Subcutaneous abdominal adipose tissue (tissue), 5 donors: Measurements from ENCODE around the gene INPP5A.
"Not testable (repeated sequence)": the region's sequence is repeated elsewhere in the genome, so short reads cannot be mapped to it uniquely, and the experiment has no call there.

Experiments
- H3K27ac ChIP-seq: one replicate; pipeline ENCODE4 v1.7.0; 2013; ENCODE audit warnings: low read depth, mild to moderate bottlenecking, inconsistent platforms, low read length, moderate library complexity
- H3K27me3 ChIP-seq, 5 donors: one replicate each; pipeline ENCODE4 v1.7.0; 2013; ENCODE audit warnings: low read length in 5 of 5, inconsistent platforms in 1 of 5; ENCODE audit not compliant: control insufficient read depth in 5 of 5, insufficient read depth in 4 of 5
- H3K36me3 ChIP-seq, 5 donors: one replicate each; pipeline ENCODE4 v1.7.0; 2013; ENCODE audit warnings: low read length in 5 of 5; ENCODE audit not compliant: control insufficient read depth in 5 of 5, insufficient read depth in 5 of 5
- H3K4me1 ChIP-seq, 5 donors: one replicate each; pipeline ENCODE4 v1.7.0; 2013; ENCODE audit warnings: low read length in 5 of 5, mild to moderate bottlenecking in 3 of 5, moderate library complexity in 1 of 5; ENCODE audit not compliant: control insufficient read depth in 5 of 5, insufficient read depth in 5 of 5
- H3K4me3 ChIP-seq, 5 donors: one replicate each; pipeline ENCODE4 v1.7.0; 2013; ENCODE audit warnings: low read length in 5 of 5, low read depth in 1 of 5
- H3K9ac ChIP-seq, 5 donors: one replicate each; pipeline ENCODE4 v1.7.0; 2013; ENCODE audit warnings: low read length in 5 of 5, mild to moderate bottlenecking in 4 of 5, moderate library complexity in 3 of 5
- H3K9me3 ChIP-seq, 5 donors: one replicate each; pipeline ENCODE4 v1.7.0; 2013; ENCODE audit warnings: low read length in 5 of 5; ENCODE audit not compliant: control insufficient read depth in 5 of 5
- donor health status: healthy.
- donor health status: healthy.
- donor health status: healthy.
- donor health status: healthy.
- donor health status: healthy.

The INPP5A gene

DNA sequence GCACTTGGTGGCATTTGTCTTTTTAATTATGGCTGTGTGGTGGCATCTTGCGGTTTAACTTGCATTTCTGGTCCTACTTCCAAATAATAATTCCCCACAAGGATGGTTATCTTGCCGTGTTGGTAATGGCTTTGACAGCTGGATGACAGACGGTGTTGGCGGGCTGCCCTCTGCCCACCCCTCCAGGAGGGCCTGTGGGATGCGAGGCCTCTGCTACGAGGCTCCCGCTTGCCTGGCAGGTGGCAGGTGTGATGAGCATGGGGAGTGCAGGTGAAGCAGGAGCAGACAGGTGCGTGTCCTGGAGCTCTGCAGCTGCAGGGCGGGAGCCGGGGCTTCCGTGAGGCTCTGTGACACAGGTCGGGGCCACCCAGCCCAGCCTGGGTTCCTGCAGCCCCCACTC, 11.8 kb downstream of the INPP5A start:
- no peak overlapping the region for H3K9ac ChIP-seq
- no peak overlapping the region for H3K4me3 ChIP-seq
- no peaks in the 10 kb centered on the region for H3K9me3 ChIP-seq
- H3K27ac ChIP-seq = no peak overlapping the region
- no peaks in the 10 kb centered on the region for H3K36me3 ChIP-seq
- H3K27me3 ChIP-seq = no peaks in the 10 kb centered on the region
- H3K4me1 ChIP-seq = peaks cover 2 to 36% (median 21%) of the 10 kb centered on the region in 5 donors

DNA sequence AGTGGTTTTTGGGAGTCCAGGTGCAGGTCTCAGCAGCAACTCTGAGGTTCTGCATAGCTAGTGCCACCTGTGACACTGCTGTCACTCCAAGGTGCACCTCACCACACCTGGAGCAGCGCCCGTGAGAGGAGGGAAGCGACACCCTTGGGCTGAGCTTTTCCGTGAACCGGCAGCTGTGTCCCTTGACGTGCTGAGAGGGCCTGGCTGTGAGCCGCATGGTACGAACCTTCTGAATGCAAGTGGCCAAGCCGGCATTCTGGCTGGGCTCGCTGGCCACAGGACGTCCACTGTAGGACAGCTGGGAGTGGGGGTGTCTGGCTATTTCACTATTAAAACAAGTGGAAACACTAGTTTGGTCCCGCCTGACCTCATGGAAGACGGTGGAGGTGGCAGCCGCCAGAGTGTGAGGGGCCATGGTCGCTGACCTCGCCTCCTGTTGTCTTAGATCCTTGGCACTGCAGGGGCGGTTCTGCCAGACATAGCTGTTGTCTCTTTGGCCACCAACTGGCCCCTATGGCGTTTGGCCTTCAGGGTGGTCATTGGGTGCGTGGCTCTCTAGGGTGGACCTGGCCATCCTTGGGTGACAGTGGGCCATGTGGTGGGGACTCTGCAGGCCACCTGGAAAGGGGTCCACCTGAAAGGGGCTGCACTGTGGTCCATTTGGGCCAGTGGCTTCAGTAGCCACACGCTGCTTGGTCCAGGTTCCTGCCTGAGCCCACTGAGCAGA, 12.9 kb downstream of the INPP5A start:
- Histone ChIP-seq H3K4me3 (no peak overlapping the region), H3K9me3 (no peaks in the 10 kb centered on the region), H3K27me3 (no peaks in the 10 kb centered on the region), H3K9ac (no peak overlapping the region), H3K36me3 (no peaks in the 10 kb centered on the region), H3K27ac (no peak overlapping the region), H3K4me1 (peaks cover 0 to 40% (median 25%) of the 10 kb centered on the region in 5 donors)

DNA sequence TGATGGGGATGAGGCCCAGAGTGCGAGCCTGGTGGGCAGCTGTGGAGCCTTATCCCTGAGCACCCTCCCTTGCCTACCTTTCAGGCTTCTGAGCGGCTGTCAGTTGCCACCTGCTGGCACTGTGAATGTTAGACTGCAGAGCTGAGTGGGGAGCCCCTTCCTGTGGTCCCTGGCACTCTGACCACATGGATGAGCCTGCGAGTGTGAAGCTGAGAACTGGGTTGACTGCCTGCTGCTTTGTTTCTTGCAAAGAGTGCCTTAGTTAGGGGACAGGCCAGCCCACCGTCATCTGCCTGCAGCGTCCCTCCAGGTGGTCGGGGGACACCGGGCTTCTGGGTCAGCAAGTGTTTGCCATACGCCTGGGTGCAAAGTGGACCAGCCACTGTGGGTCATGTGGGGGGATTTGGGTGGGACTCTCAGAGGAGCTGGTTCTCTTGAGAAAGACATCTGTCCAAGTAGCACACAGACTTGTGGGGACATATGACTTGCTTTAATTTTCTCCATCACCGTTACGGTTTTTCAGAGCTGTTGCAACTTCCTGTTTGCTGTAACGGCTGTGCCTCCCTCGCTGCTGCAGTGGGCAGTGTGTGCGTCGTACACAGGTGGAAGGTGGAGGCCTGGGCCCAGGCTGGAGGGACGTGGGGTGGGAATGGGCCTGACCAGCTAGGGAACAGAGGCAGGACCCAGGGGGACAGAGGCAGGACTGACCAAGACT, 13.7 kb downstream of the INPP5A start:
- Histone ChIP-seq H3K4me3 (no peak overlapping the region), H3K4me1 (peaks cover 0 to 42% (median 25%) of the 10 kb centered on the region in 5 donors), H3K9me3 (no peaks in the 10 kb centered on the region), H3K36me3 (peaks cover 0 to 3% (median 1%) of the 10 kb centered on the region in 5 donors), H3K9ac (no peak overlapping the region), H3K27ac (no peak overlapping the region), H3K27me3 (no peaks in the 10 kb centered on the region)

DNA sequence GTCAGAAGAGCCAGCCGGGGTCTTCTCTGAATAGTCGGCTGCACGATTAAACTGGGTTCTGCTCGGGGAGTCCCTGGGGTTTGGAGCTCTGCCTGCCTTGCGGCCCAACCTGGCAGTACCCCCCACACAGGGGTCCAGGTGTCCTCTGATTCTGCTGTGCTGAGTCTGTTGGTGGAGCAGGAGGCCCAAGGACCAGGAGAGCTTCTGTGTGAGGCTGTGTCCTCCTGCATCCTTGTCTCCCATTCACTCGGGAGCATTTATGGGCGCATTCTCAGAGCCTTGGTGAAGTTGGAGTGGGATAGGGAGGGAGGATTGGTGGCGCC, 14.2 kb downstream of the INPP5A start:
- Histone ChIP-seq H3K4me1 (peaks cover 0 to 37% (median 23%) of the 10 kb centered on the region in 5 donors), H3K27me3 (no peaks in the 10 kb centered on the region), H3K4me3 (no peak overlapping the region), H3K27ac (no peak overlapping the region), H3K9me3 (no peaks in the 10 kb centered on the region), H3K36me3 (peaks cover 0 to 6% (median 3%) of the 10 kb centered on the region in 5 donors), H3K9ac (no peak overlapping the region)

DNA sequence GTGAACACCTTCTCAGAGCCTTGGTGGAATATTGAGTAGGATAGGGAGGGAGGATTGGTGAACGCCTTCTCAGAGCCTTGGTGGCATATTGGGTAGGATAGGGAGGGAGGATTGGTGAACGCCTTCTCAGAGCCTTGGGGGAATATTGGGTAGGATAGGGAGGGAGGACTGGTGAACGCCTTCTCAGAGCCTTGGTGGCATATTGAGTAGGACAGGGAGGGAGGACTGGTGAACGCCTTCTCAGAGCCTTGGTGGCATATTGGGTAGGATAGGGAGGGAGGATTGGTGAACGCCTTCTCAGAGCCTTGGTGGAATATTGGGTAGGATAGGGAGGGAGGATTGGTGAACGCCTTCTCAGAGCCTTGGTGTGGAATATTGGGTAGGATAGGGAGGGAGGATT, 15.0 kb downstream of the INPP5A start:
- H3K27me3 ChIP-seq, H3K9ac ChIP-seq, H3K4me3 ChIP-seq, H3K27ac ChIP-seq, H3K36me3 ChIP-seq, H3K9me3 ChIP-seq: not testable (repeated sequence)
- H3K4me1 ChIP-seq = peaks cover 0 to 31% (median 19%) of the 10 kb centered on the region in 5 donors

DNA sequence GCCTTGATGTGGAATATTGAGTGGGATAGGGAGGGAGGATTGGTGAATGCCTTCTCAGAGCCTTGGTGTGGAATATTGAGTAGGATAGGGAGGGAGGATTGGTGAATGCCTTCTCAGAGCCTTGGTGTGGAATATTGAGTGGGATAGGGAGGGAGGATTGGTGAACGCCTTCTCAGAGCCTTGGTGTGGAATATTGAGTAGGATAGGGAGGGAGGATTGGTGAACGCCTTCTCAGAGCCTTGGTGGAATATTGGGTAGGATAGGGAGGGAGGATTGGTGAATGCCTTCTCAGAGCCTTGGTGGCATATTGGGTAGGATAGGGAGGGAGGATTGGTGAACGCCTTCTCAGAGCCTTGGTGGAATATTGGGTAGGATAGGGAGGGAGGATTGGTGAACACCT, 16.0 kb downstream of the INPP5A start:
- not testable (repeated sequence) for H3K4me3 ChIP-seq, H3K36me3 ChIP-seq, H3K9ac ChIP-seq, H3K9me3 ChIP-seq, H3K27me3 ChIP-seq, H3K27ac ChIP-seq
- H3K4me1 ChIP-seq = peaks cover 0 to 31% (median 19%) of the 10 kb centered on the region in 5 donors

DNA sequence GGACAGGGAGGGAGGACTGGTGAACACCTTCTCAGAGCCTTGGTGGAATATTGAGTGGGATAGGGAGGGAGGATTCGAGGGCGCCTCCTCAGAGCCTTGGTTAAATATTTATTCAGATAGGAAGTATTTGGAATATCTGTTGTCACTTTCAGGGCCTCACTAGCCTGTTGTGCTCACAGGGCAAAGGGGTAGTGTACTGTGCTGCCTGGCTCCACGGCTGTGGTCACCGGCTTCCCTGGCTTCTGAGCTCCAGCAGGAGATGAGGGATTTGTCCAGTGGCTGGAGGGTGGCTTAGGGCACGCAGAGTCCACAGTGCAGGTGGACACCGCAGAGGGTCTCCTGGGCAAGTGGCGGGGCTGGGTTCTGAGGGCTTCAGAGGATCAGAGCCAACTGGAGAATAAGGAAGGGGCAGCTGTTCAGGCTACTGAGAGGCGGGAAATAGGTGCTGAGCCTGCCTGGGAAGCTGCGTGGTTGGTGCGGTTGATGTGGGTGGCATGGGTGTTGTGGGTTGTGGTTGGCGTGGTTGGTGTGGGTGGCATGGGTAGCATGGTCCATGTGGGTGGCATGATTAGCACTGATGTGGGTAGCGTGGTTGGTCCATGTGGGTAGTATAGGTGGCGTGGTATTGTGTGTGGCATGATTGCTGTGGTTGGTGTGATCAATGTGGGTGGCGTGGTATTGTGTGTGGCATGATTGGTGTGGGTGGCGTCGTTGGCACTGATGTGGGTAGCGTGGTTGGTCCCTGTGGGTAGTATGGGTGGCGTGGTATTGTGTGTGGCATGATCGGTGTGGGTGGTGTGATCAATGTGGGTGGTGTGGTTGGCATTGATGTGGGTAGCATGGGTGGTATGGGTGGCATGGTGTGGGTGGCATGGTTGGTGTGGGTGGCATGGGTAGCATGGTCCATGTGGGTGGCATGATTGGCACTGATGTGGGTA, 16.7 kb downstream of the INPP5A start:
- Histone ChIP-seq H3K27me3 (no peaks in the 10 kb centered on the region), H3K27ac (no peak overlapping the region), H3K9me3 (no peaks in the 10 kb centered on the region), H3K9ac (no peak overlapping the region), H3K36me3 (peaks cover 0 to 6% (median 3%) of the 10 kb centered on the region in 5 donors), H3K4me1 (peaks cover 0 to 31% (median 19%) of the 10 kb centered on the region in 5 donors), H3K4me3 (no peak overlapping the region)

DNA sequence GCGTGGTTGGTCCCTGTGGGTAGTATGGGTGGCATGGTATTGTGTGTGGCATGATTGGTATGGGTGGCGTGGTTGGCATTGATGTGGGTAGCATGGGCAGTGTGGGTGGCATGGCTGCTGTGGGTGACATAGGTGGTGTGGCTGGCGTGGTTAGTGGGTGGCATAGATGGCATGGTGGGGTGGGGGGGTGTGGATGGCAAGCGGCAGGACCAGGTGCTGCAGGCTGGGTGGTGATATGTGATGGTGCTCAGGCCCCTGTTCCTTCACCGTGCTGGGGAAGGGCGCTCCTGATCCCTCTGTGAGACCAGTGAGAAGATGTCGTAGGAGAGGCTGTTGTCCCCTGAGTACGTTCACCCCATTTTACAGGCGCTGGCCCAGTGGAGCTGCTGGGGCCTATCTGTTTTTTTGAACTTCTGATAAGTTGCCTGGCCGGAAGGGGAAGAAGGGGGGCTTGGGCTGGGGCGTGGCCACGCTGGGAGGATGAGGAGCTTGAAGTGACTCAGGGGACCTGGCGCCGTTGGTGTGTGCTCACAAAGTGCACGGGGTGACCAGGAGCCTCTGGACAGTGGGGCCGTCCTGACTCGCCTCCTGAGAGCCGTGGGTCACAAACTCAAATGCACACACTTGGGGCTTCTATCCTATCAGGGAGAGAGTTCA, 17.5 kb downstream of the INPP5A start:
- peaks cover 0 to 35% (median 20%) of the 10 kb centered on the region in 5 donors for H3K4me1 ChIP-seq
- H3K9ac ChIP-seq = no peak overlapping the region
- H3K4me3 ChIP-seq = no peak overlapping the region
- no peaks in the 10 kb centered on the region for H3K9me3 ChIP-seq
- H3K27ac ChIP-seq = no peak overlapping the region
- H3K36me3 ChIP-seq = peaks cover 0 to 6% (median 3%) of the 10 kb centered on the region in 5 donors
- H3K27me3 ChIP-seq = no peaks in the 10 kb centered on the region

DNA sequence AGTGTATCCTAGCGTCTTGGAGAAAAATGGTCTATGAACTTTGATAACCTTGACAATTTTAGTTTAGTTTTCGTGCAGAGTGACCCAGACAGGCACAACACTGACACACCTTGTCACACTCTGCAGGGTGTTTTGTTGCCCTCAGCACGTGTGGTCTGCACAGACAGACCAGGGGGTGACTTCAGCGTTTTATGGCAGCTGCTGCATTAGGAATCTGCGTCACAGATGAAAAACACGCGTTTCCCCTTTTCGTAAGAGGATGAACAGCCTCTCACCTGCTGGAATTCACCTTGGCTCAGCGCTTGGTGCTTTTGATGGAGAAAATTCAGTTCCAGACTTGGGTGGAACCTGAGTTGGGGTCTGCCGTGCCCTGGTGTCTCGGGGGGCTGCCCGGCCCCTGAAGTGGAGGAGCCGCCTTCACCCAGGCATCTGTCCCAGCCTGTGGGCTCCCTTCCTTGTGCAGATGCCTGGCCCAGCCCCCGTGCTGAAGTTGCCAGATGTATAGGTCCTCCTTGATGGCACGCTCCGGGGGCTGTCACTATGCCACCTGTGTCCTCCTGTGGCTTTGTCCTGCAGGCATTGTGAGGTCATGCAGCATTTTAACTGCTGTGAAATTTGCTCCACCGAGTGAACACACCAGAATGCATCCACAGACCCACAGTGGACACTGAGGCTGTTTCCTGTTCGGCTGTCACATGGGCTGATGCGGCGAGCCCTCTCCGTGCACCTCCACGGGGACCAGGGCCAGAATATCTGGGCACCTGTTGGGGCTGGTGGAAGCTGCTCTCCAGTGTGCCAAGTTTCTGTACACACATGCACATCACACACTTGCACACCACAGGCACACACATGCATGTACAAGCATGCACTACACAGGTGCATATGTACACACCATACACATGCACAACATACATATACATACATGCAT, 18.3 kb downstream of the INPP5A start:
- Histone ChIP-seq H3K27ac (no peak overlapping the region), H3K27me3 (no peaks in the 10 kb centered on the region), H3K4me1 (peaks cover 0 to 39% (median 22%) of the 10 kb centered on the region in 5 donors)

More for the DNA sequence above, 18.3 kb downstream of the INPP5A start:
- H3K9me3 ChIP-seq = no peaks in the 10 kb centered on the region
- no peak overlapping the region for H3K4me3 ChIP-seq
- no peak overlapping the region for H3K9ac ChIP-seq
- peaks cover 0 to 6% (median 3%) of the 10 kb centered on the region in 5 donors for H3K36me3 ChIP-seq
